K562 (cell line): Measurements from ENCODE around the gene DENND6B. TPM values are rescaled to one million over a fixed set of nuclear protein-coding genes. Genes with fewer than 3 reads are reported as not detected.

Source experiments
- ATAC-seq: fragments of 200-7000 bp; cut with Tn5 transposase; 3 replicates; pipeline ENCODE4 v1.9.1; 2020; ENCODE audit warnings: moderate library complexity
- BruUV-seq: library from RNA; stranded (reverse); fragments of 400-500 nt; replicated peaks from 2 replicates; lab custom pipeline; 2021; lab: Mats Ljungman, UMichigan
- CTCF ChIA-PET: fragments of 300-600 bp; formaldehyde crosslinking; extraction: SDS; loops from one replicate; lab custom pipeline; 2021; ENCODE audit warnings: low intra/inter-chr PET ratio; lab: Yijun Ruan, JAX
- POLR2A ChIA-PET: fragments of 300-600, 350-650 bp; sonication (Branson Sonifier 250); formaldehyde crosslinking; extraction: SDS; loops from one replicate; lab custom pipeline; 2021; ENCODE audit warnings: antibody characterized with exemption, inconsistent platforms; lab: Yijun Ruan, JAX
- DNase-seq, 4 experiments: peaks; one replicate each; pipeline versions ENCODE4 v3.0.0 to v3.0.0-alpha.2; 2011 to 2018; ENCODE audit warnings: low spot score in 3 of 4, mixed read lengths in 3 of 4; ENCODE audit errors: extremely low read depth in 1 of 4
- FAIRE-seq: peaks from 2 replicates; lab custom pipeline; 2011; peaks lifted over from hg19 to GRCh38; lab: Jason Lieb, UNC
- H2AFZ ChIP-seq: 2 replicates; pipeline ENCODE4 v1.6.0; 2011; ENCODE audit warnings: low read depth, low read length, control low read depth, inconsistent platforms
- H3K27ac ChIP-seq: fragments of 200-600 bp; 3 replicates; pipeline ENCODE4 v1.8.0; 2011; ENCODE audit warnings: low read depth, mild to moderate bottlenecking, control low read depth, inconsistent platforms, low read length, moderate library complexity, mixed read lengths; ENCODE audit errors: extremely low read depth
- H3K27me3 ChIP-seq, 2 experiments: fragments of 300-600 bp in 1 of 2; 2 replicates in 1 of 2; 3 replicates in 1 of 2; pipeline versions ENCODE4 v1.6.0 to v1.8.0; 2011; ENCODE audit warnings: inconsistent platforms in 2 of 2, low read length in 2 of 2, mild to moderate bottlenecking in 1 of 2, mixed read lengths in 1 of 2, moderate library complexity in 1 of 2; ENCODE audit not compliant: control insufficient read depth in 2 of 2, insufficient read depth in 2 of 2
- H3K36me3 ChIP-seq: fragments of 300-600 bp; 3 replicates; pipeline ENCODE4 v1.8.0; 2011; ENCODE audit warnings: mild to moderate bottlenecking, low read length, inconsistent platforms; ENCODE audit not compliant: control insufficient read depth, insufficient read depth
- H3K4me1 ChIP-seq, 2 experiments: fragments of 200-600 bp in 1 of 2; replicated peaks in 1 of 2; 2 replicates in 1 of 2; 3 replicates in 1 of 2; pipeline versions ENCODE4 v1.5.1 to v1.8.0; 2011; ENCODE audit warnings: inconsistent platforms in 2 of 2, low read length in 2 of 2, mild to moderate bottlenecking in 1 of 2, mixed read lengths in 1 of 2, moderate library complexity in 1 of 2; ENCODE audit not compliant: control insufficient read depth in 2 of 2, insufficient read depth in 2 of 2
- H3K4me2 ChIP-seq: 2 replicates; pipeline ENCODE4 v1.6.1; 2011; ENCODE audit warnings: low read length, control low read depth, inconsistent platforms, mixed read lengths; ENCODE audit not compliant: insufficient read depth
- H3K4me3 ChIP-seq: fragments of 200-600 bp; sonication (generic), shearing (Covaris generic); 2 replicates; pipeline ENCODE4 v1.5.1; 2016; ENCODE audit warnings: control low read depth, inconsistent platforms
- H3K79me2 ChIP-seq: fragments of 200-600 bp; 3 replicates; pipeline ENCODE4 v1.8.0; 2011; ENCODE audit warnings: low read length, inconsistent platforms; ENCODE audit not compliant: control insufficient read depth, insufficient read depth
- H3K9ac ChIP-seq, 2 experiments: 2 replicates each; pipeline versions ENCODE4 v1.6.0 to v1.6.1; 2011; ENCODE audit warnings: low read depth in 2 of 2, low read length in 2 of 2, control low read depth in 1 of 2, inconsistent platforms in 1 of 2, mild to moderate bottlenecking in 1 of 2, mixed read lengths in 1 of 2; ENCODE audit not compliant: insufficient read depth in 1 of 2
- H3K9me1 ChIP-seq: one replicate; pipeline ENCODE4 v1.6.0; 2011; ENCODE audit warnings: inconsistent platforms, mild to moderate bottlenecking, low read length, moderate library complexity; ENCODE audit not compliant: control insufficient read depth, insufficient read depth
- H3K9me3 ChIP-seq: replicated peaks from 2 replicates; pipeline ENCODE4 v1.5.1; 2011; ENCODE audit warnings: low read depth, low read length, inconsistent platforms; ENCODE audit not compliant: control insufficient read depth, insufficient read depth
- H4K20me1 ChIP-seq: replicated peaks from 2 replicates; pipeline ENCODE4 v1.6.1; 2011; ENCODE audit warnings: low read length, inconsistent platforms, mixed read lengths; ENCODE audit not compliant: control insufficient read depth, insufficient read depth
- CBFA2T2 ChIP-seq: fragments of 450-650 bp; conservative IDR thresholded peaks from 2 replicates; pipeline ENCODE4 v1.6.1; 2017; ENCODE audit warnings: mild to moderate bottlenecking
- CBFA2T3 ChIP-seq: fragments of 450-650 bp; IDR thresholded peaks from 2 replicates; pipeline ENCODE4 v1.6.1; 2017
- CREB3 ChIP-seq: fragments of 450-650 bp; conservative IDR thresholded peaks from 2 replicates; pipeline ENCODE4 v1.6.1; 2016; ENCODE audit warnings: missing genetic modification characterization, low read depth, mild to moderate bottlenecking, missing compliant biosample characterization, moderate library complexity
- CXXC5 ChIP-seq: fragments of 250-450 bp; sonication (Bioruptor Pico); IDR thresholded peaks from 2 replicates; pipeline ENCODE4 v1.8.0; 2022; ENCODE audit warnings: inconsistent platforms, mild to moderate bottlenecking, moderate library complexity
- ELK3 ChIP-seq: fragments of 450-650 bp; formaldehyde crosslinking; IDR thresholded peaks from 2 replicates; pipeline ENCODE4 v1.4.0; 2020; ENCODE audit warnings: mild to moderate bottlenecking
- GTF2B ChIP-seq: IDR thresholded peaks from 2 replicates; pipeline ENCODE4 v1.6.1; 2011; ENCODE audit not compliant: insufficient read length; ENCODE audit errors: extremely low read depth
- ILK ChIP-seq: fragments of 450-650 bp; IDR thresholded peaks from 2 replicates; pipeline ENCODE4 v1.6.1; 2016; ENCODE audit warnings: missing genetic modification characterization, low read depth, mild to moderate bottlenecking, missing compliant biosample characterization, moderate library complexity, borderline replicate concordance
- IRF2 ChIP-seq: sonication (generic); formaldehyde crosslinking; IDR thresholded peaks from 2 replicates; pipeline ENCODE4 v1.8.1; 2022; ENCODE audit warnings: mild to moderate bottlenecking, missing genetic modification reagents
- PCBP1 ChIP-seq: fragments of 200-400 bp; formaldehyde crosslinking; IDR thresholded peaks from 2 replicates; pipeline ENCODE4 v1.6.1; 2018; ENCODE audit warnings: mild to moderate bottlenecking, low read depth, low read length; ENCODE audit not compliant: poor library complexity, severe bottlenecking
- RBM17 ChIP-seq: fragments of 200-400 bp; formaldehyde crosslinking; IDR thresholded peaks from 2 replicates; pipeline ENCODE4 v1.6.1; 2017; ENCODE audit warnings: low read depth, mild to moderate bottlenecking, low read length, borderline replicate concordance
- SETDB1 ChIP-seq: IDR thresholded peaks from one replicate; pipeline ENCODE4 v1.6.1; 2012; ENCODE audit warnings: low read length, control low read depth, inconsistent platforms
- TAF9B ChIP-seq: fragments of 450-650 bp; IDR thresholded peaks from 2 replicates; pipeline ENCODE4 v1.6.1; 2018; ENCODE audit warnings: mild to moderate bottlenecking; ENCODE audit not compliant: partially characterized antibody
- THRAP3 ChIP-seq: fragments of 450-650 bp; IDR thresholded peaks from 2 replicates; pipeline ENCODE4 v1.6.1; 2016; ENCODE audit warnings: mild to moderate bottlenecking, inconsistent platforms, borderline replicate concordance
- ZC3H11A ChIP-seq: IDR thresholded peaks from 2 replicates; pipeline ENCODE4 v1.6.1; 2012; ENCODE audit warnings: low read depth, low read length, improper control_type of control experiment
- ZNF184 ChIP-seq: sonication (generic); formaldehyde crosslinking; IDR thresholded peaks from 2 replicates; pipeline ENCODE4 v1.5.0; 2020; ENCODE audit warnings: missing genetic modification reagents
- ZNF274 ChIP-seq: IDR thresholded peaks from 2 replicates; pipeline ENCODE4 v1.6.1; 2011; ENCODE audit warnings: low read depth, mild to moderate bottlenecking, low read length, moderate library complexity, borderline replicate concordance
- WGBS: fragments of 100-300 bp; shearing (Covaris generic); methylation state at CpG from one replicate; pipeline ENCODE4 v1.1.6; 2016; ENCODE audit warnings: low coverage, mixed read lengths; ENCODE audit not compliant: insufficient coverage; ENCODE audit errors: missing lambda C conversion rate; 5-methylcytosine and 5-hydroxymethylcytosine counted together
- in situ Hi-C: fragments of 300-500 bp; cut with MboI; formaldehyde crosslinking; loops from 4 replicates; pipeline ENCODE4 v1.15.0; 2018; ENCODE audit warnings: inconsistent platforms, mixed read lengths
- intact Hi-C: fragments of 100-400 bp; cut with micrococcal nuclease; formaldehyde crosslinking; loops from 2 replicates; pipeline ENCODE4 v1.14.2; 2022
- polyA plus RNA-seq, 8 experiments: library from polyadenylated mRNA; depleted of rRNA in 4 of 8; stranded (reverse) in 5 of 8; unstranded in 3 of 8; fragments of >200 nt; fragmentation: Nextera tagmentation in 2 of 8; fragmentation: Illumina TruSeq in 1 of 8; extraction: Ambion mirVana in 2 of 8; extraction: Trizol in 1 of 8; gene quantifications; 2 replicates each; pipeline versions ENCODE4 v1.2.1 to v1.2.3, GENCODE V29; 2011 to 2014; ENCODE audit warnings: inconsistent platforms in 1 of 8, missing spikeins in 1 of 8
- total RNA-seq, 7 experiments: library from RNA; depleted of rRNA in 6 of 7; stranded (reverse); fragments of >200 nt in 6 of 7; fragmentation: Illumina TruSeq in 2 of 7; extraction: Trizol in 2 of 7; gene quantifications; 2 replicates each; pipeline versions ENCODE4 v1.2.1 to v1.2.3, GENCODE V29; 2011 to 2021; ENCODE audit warnings: low replicate concordance in 1 of 7

The DENND6B gene
- total and polyA plus RNA-seq, 9 of the 15 experiments (the other 6 are each of a cell fraction or from before 2014, with no cell fraction given) = 0.07 to 3.7 (median 1.5) TPM

GRCh38 chr22:50281957-50282356 is 44.9 kb downstream of the DENND6B start:
- Histone ChIP-seq H3K4me3 (no peak overlapping the region), H3K27me3 (no peaks in the 10 kb centered on the region), H3K27ac (no peak overlapping the region), H3K9me1 (no peaks in the 10 kb centered on the region), H2AFZ (no peak overlapping the region), H4K20me1 (no peaks in the 10 kb centered on the region), H3K4me2 (no peak overlapping the region), H3K79me2 (no peaks in the 10 kb centered on the region), H3K9ac (no peak overlapping the region), H3K36me3 (peaks cover 51% of the 10 kb centered on the region; the same call in 1 of the 3 replicates), H3K4me1 (peaks cover 0 to 20% of the 10 kb centered on the region in 2 experiments; a peak in 2 of 5 replicates), H3K9me3 (no peaks in the 10 kb centered on the region)
- ChIA-PET POLR2A (no interaction called here), CTCF (no interaction called here)
- intact Hi-C loops (no loop called here), in situ Hi-C loops (no loop called here)
- no TSS peak for BruUV-seq
- DNase-seq (no peak), FAIRE-seq (no peak), ATAC-seq (no peak)
- 94% methylated on average over 7 of the region's 25 CpGs for WGBS
- TF ChIP-seq TAF9B = no peak
- TF ChIP-seq ZNF274 = no peak
- TF ChIP-seq CXXC5 = no peak
- TF ChIP-seq IRF2 (CRISPR knock-in tag) = no peak
- no peak for TF ChIP-seq RBM17
- no peak for TF ChIP-seq PCBP1
- TF ChIP-seq ZC3H11A = no peak
- TF ChIP-seq SETDB1 = no peak
- no peak for TF ChIP-seq CBFA2T2
- TF ChIP-seq ELK3 (CRISPR knock-in tag) = no peak
- TF ChIP-seq ILK (tag) = no peak
- TF ChIP-seq CBFA2T3 = no peak
- TF ChIP-seq THRAP3 = no peak
- no peak for TF ChIP-seq CREB3 (tag)
- TF ChIP-seq ZNF184 (CRISPR knock-in tag) = no peak
- TF ChIP-seq GTF2B = no peak
